Activated naive CD8-positive, alpha-beta T cell (primary cell): ENCODE data around the gene GPAM.

Experiments used
- H3K27ac Mint-ChIP-seq: one replicate; pipeline ENCODE4 v1.8.0; 2021; ENCODE audit warnings: mixed read lengths
- H3K27me3 Mint-ChIP-seq: one replicate; pipeline ENCODE4 v1.8.0; 2021; ENCODE audit warnings: mixed read lengths
- H3K36me3 Mint-ChIP-seq: one replicate; pipeline ENCODE4 v1.8.0; 2021; ENCODE audit warnings: mixed read lengths
- H3K4me1 Mint-ChIP-seq: one replicate; pipeline ENCODE4 v1.8.0; 2021; ENCODE audit warnings: low read depth, mixed read lengths
- H3K4me3 Mint-ChIP-seq: one replicate; pipeline ENCODE4 v1.8.0; 2021; ENCODE audit warnings: mild to moderate bottlenecking, mixed read lengths
- H3K9me3 Mint-ChIP-seq: one replicate; pipeline ENCODE4 v1.8.0; 2021; ENCODE audit warnings: low read depth, mixed read lengths

The GPAM gene

GRCh38 chr10:112221545-112221944, 38.0 kb upstream of the GPAM start:
- Mint-ChIP-seq H3K4me3 (no peak overlapping the region), H3K36me3 (no peaks in the 10 kb centered on the region), H3K27me3 (peaks cover 12% of the 10 kb centered on the region), H3K4me1 (no peaks in the 10 kb centered on the region), H3K9me3 (peaks cover 4% of the 10 kb centered on the region), H3K27ac (no peak overlapping the region)

GRCh38 chr10:112218960-112219359, 35.4 kb upstream of the GPAM start:
- H3K36me3 Mint-ChIP-seq: no peaks in the 10 kb centered on the region
- H3K9me3 Mint-ChIP-seq: no peaks in the 10 kb centered on the region
- no peak overlapping the region for H3K4me3 Mint-ChIP-seq
- H3K27me3 Mint-ChIP-seq: peaks cover 9% of the 10 kb centered on the region
- no peaks in the 10 kb centered on the region for H3K4me1 Mint-ChIP-seq
- no peak overlapping the region for H3K27ac Mint-ChIP-seq

GRCh38 chr10:112218036-112218390, 34.4 kb upstream of the GPAM start:
- Mint-ChIP-seq H3K9me3 (no peaks in the 10 kb centered on the region), H3K4me3 (no peak overlapping the region), H3K36me3 (no peaks in the 10 kb centered on the region), H3K27me3 (peaks cover 11% of the 10 kb centered on the region), H3K4me1 (no peaks in the 10 kb centered on the region), H3K27ac (no peak overlapping the region)

GRCh38 chr10:112217386-112218035, 33.9 kb upstream of the GPAM start:
- Mint-ChIP-seq H3K4me1 (no peaks in the 10 kb centered on the region), H3K27me3 (peaks cover 11% of the 10 kb centered on the region), H3K9me3 (no peaks in the 10 kb centered on the region), H3K4me3 (no peak overlapping the region), H3K36me3 (no peaks in the 10 kb centered on the region), H3K27ac (no peak overlapping the region)

GRCh38 chr10:112216966-112217365, 33.4 kb upstream of the GPAM start:
- no peaks in the 10 kb centered on the region for H3K36me3 Mint-ChIP-seq
- H3K27ac Mint-ChIP-seq: no peak overlapping the region
- peaks cover 11% of the 10 kb centered on the region for H3K27me3 Mint-ChIP-seq
- no peaks in the 10 kb centered on the region for H3K4me1 Mint-ChIP-seq
- H3K4me3 Mint-ChIP-seq: no peak overlapping the region
- H3K9me3 Mint-ChIP-seq: no peaks in the 10 kb centered on the region

GRCh38 chr10:112216151-112216550, 32.6 kb upstream of the GPAM start:
- H3K36me3 Mint-ChIP-seq: no peaks in the 10 kb centered on the region
- H3K9me3 Mint-ChIP-seq: no peaks in the 10 kb centered on the region
- no peak overlapping the region for H3K27ac Mint-ChIP-seq
- H3K4me1 Mint-ChIP-seq: no peaks in the 10 kb centered on the region
- H3K4me3 Mint-ChIP-seq: no peak overlapping the region
- H3K27me3 Mint-ChIP-seq: peaks cover 11% of the 10 kb centered on the region

GRCh38 chr10:112215342-112215774, 31.8 kb upstream of the GPAM start:
- H3K4me3 Mint-ChIP-seq: no peak overlapping the region

GRCh38 chr10:112214298-112214926, 30.8 kb upstream of the GPAM start:
- Mint-ChIP-seq H3K27me3 (peaks cover 11% of the 10 kb centered on the region), H3K9me3 (no peaks in the 10 kb centered on the region), H3K4me1 (no peaks in the 10 kb centered on the region), H3K27ac (no peak overlapping the region), H3K4me3 (no peak overlapping the region), H3K36me3 (no peaks in the 10 kb centered on the region)

More at GRCh38 chr10:112215342-112215774, 31.8 kb upstream of the GPAM start:
- Mint-ChIP-seq H3K27ac (no peak overlapping the region), H3K36me3 (no peaks in the 10 kb centered on the region), H3K27me3 (peaks cover 11% of the 10 kb centered on the region), H3K9me3 (no peaks in the 10 kb centered on the region), H3K4me1 (no peaks in the 10 kb centered on the region)

GRCh38 chr10:112213836-112214235, 30.3 kb upstream of the GPAM start:
- no peaks in the 10 kb centered on the region for H3K36me3 Mint-ChIP-seq
- peaks cover 11% of the 10 kb centered on the region for H3K27me3 Mint-ChIP-seq

GRCh38 chr10:112213098-112213823, 29.7 kb upstream of the GPAM start:
- Mint-ChIP-seq H3K4me3 (no peak overlapping the region), H3K27me3 (peaks cover 10% of the 10 kb centered on the region), H3K36me3 (no peaks in the 10 kb centered on the region), H3K27ac (no peak overlapping the region), H3K9me3 (no peaks in the 10 kb centered on the region), H3K4me1 (no peaks in the 10 kb centered on the region)

More at GRCh38 chr10:112213836-112214235, 30.3 kb upstream of the GPAM start:
- H3K4me3 Mint-ChIP-seq: no peak overlapping the region
- H3K4me1 Mint-ChIP-seq: no peaks in the 10 kb centered on the region
- no peaks in the 10 kb centered on the region for H3K9me3 Mint-ChIP-seq
- no peak overlapping the region for H3K27ac Mint-ChIP-seq

GRCh38 chr10:112210666-112211065, 27.1 kb upstream of the GPAM start:
- Mint-ChIP-seq H3K27me3 (peaks cover 2% of the 10 kb centered on the region), H3K36me3 (no peaks in the 10 kb centered on the region), H3K27ac (no peak overlapping the region), H3K4me3 (no peak overlapping the region), H3K9me3 (no peaks in the 10 kb centered on the region), H3K4me1 (no peaks in the 10 kb centered on the region)

- no peak overlapping the region for H3K27ac Mint-ChIP-seq
- no peaks in the 10 kb centered on the region for H3K36me3 Mint-ChIP-seq
- no peak overlapping the region for H3K4me3 Mint-ChIP-seq
- H3K27me3 Mint-ChIP-seq: peaks cover 2% of the 10 kb centered on the region
- H3K9me3 Mint-ChIP-seq: no peaks in the 10 kb centered on the region
- H3K4me1 Mint-ChIP-seq: no peaks in the 10 kb centered on the region
Measured at GRCh38 chr10:112209684-112210131, 26.1 kb upstream of the GPAM start.

- H3K36me3 Mint-ChIP-seq: no peaks in the 10 kb centered on the region
- no peaks in the 10 kb centered on the region for H3K4me1 Mint-ChIP-seq
- H3K9me3 Mint-ChIP-seq: no peaks in the 10 kb centered on the region
- H3K27ac Mint-ChIP-seq: no peak overlapping the region
- H3K27me3 Mint-ChIP-seq: peaks cover 2% of the 10 kb centered on the region
- H3K4me3 Mint-ChIP-seq: no peak overlapping the region
Measured at GRCh38 chr10:112208997-112209396, 25.4 kb upstream of the GPAM start.

GRCh38 chr10:112208292-112208691, 24.7 kb upstream of the GPAM start:
- H3K4me1 Mint-ChIP-seq: no peaks in the 10 kb centered on the region
- H3K36me3 Mint-ChIP-seq: no peaks in the 10 kb centered on the region
- no peak overlapping the region for H3K4me3 Mint-ChIP-seq
- H3K27me3 Mint-ChIP-seq: peaks cover 3% of the 10 kb centered on the region
- no peaks in the 10 kb centered on the region for H3K9me3 Mint-ChIP-seq
- no peak overlapping the region for H3K27ac Mint-ChIP-seq

GRCh38 chr10:112203328-112204076, 19.9 kb upstream of the GPAM start:
- H3K36me3 Mint-ChIP-seq: no peaks in the 10 kb centered on the region

More at GRCh38 chr10:112203328-112204076, 19.9 kb upstream of the GPAM start:
- no peaks in the 10 kb centered on the region for H3K4me1 Mint-ChIP-seq
- no peaks in the 10 kb centered on the region for H3K9me3 Mint-ChIP-seq
- H3K27ac Mint-ChIP-seq: no peak overlapping the region
- no peak overlapping the region for H3K4me3 Mint-ChIP-seq
- H3K27me3 Mint-ChIP-seq: peaks cover 9% of the 10 kb centered on the region
